C1 segment of cervical spinal cord (tissue), 14 donors: ENCODE results near the gene ARID1B.

ENCODE experiments used
- DNase-seq, 14 donors: peaks; one replicate each; lab custom pipeline; 2025; lab: John Stamatoyannopoulos, UW

The ARID1B gene

DNA sequence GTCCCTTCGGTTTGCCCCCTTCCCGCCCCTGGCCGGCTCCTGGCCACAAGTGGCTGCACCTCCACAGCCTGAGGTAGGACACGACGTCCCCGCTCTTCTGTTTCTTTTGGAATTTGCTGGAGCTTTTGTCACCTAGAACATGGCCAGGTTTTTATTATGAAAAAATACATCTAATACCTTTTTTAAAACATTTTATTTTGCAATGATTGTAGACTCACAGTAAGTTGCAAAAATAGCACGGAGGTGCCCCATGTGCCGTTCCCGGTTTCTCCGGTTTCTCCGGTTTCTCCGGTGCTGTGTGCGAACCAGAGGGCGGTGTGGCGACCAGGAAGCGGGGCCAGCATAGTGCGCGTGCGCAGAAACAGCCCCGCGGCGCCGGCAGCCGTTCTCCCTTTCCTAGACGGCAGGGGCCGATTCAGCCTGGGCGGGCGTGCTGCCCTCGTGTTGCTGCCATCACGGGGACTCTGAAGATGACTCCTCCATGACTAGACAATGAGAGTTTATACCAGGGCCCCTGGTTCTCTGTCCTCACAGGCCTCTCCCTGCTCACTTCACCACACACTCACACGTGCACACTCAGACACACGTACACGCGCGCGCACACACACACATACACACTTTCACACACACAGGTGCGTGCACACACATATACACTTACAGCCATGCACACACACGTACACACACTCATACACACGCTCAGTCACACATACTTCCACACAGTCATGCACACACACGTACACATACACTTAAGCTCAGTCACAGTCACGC, 444.1 kb downstream of the ARID1B start:
- DNase-seq = peak in 13 of 14 donors; percentile 12 to 74 (median 47)

DNA sequence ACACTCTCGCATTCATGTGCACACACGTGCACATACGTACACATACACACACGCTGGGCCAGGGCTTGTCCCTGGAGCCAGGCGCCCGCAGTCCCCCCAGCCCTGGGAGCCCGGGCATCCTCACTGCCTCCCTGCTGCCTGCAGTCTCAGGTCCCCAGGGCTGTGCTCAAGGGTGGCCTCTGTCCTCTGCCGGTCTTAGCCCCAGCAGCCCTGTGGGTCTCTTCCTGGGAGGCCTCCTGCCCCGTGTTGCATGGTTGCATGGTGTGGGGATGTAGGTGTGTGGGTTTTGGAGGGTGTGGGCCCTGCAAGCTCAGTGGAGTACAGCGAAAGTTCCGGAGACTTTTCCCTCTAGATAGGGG, 444.6 kb downstream of the ARID1B start:
- no peak for DNase-seq

DNA sequence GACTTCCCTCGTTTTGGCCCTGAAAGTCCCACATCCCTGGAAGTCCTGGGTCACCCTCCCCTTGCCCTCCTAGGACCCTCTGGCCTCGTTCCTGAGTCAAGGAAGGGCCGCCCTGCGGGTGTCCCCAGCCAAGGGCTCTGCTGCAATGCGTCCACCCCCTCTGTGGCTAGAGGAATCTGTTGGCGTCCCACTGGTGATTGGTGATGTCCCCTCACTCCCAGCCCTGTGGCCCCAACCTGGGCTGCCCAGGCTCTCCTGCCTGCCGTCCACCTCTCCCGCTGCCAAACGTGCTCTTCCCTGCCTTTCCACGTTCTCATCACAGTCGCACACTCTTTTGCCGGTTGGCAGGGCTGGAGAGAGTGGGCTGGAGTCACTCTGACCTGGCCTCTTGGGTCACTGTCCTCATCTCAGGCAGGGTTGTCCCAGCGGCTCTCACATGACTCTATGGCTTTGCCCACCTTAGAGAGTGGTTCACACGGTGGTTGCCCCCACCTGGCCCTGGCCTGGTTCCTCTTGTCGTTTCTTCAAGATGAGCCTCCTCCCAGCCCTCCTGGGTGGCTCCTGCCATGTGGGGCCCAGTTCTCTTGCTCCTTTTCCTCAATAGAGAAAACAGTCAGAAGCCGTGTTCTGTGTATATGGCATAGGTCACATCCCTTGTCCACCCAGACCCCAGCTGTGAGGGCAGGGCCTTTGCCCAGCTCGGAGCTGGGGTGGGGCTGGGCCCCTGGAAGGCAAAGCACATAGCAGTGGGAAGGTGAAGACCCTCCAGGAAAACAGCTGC, 445.2 kb downstream of the ARID1B start:
- DNase-seq = no peak

DNA sequence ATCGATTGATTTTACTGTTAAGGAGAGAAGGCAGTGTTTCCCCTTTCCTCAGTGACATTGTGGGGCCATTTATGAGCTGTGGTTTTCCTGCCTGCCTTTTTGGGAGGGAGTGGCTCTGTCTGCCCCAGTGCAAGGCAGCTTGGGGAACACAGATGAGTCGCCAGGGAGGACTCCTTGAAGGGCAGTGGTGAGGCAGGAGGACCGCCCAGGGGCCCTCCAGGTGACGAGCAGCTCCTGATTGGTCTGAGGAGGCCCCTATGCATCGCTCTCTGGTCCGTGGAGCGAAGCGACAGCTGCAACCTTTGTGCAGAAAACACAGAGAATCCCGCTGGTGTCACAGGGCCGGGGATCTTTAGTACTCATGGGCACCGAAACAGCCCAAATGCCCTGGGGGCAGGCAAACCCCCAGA, 445.8 kb downstream of the ARID1B start:
- no peak for DNase-seq

DNA sequence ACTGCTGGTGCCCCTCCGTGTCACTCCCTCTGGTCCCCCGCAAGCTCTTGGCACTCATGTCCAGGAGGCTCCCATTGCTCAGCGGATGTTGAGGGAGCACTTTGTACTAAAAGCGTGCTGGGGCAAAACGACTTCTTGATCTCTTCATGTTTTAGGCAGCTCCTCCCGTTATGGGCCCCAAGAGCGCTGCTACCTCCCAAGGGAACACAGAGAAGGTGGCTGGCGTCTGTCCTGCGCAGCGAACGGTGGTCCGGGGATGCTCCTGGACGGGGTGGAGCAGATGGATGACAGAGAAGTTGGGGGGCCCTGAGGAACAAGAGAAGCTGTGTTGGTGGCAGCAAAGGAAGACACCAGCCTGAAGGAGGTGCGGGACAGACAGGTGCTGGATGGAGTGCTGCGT, 446.3 kb downstream of the ARID1B start:
- no peak for DNase-seq

DNA sequence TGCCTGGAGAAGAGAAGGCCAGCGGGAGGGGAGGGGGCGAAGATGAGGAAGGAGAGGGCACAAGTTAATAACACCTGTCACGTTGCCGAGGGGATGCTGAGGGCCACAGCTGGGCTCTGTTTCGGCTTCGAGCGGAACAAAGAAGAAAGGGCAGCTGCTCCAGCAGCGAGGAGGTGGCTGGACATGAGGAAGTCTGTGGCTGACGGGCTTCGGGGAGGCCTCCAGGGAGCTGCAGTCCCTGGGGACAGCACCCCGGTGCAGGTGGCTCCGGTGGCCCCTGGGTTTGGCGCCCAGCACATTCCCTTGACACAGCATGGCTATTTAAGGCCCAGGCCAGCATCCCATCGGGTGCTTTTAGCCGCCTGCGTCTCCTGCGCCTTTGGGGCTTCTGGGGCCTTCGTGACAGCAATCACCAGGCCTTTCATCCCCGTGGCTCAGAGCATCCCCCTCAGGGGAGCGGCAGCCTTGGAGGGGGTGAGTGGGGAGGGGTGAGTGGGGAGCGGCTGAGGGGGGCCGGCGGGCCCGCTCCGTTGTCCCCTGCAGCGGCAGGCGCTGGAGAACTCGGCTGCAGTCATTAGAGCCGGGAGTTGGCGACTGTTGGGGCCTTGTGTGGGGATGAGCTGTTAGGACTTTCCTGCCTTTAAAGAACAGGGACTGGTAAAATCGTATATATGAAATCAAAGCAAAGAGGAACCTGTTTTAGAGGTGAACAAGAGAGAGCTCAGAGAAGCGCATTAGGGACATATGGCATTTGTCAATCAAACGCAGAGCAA, 447.2 kb downstream of the ARID1B start:
- DNase-seq = no peak

DNA sequence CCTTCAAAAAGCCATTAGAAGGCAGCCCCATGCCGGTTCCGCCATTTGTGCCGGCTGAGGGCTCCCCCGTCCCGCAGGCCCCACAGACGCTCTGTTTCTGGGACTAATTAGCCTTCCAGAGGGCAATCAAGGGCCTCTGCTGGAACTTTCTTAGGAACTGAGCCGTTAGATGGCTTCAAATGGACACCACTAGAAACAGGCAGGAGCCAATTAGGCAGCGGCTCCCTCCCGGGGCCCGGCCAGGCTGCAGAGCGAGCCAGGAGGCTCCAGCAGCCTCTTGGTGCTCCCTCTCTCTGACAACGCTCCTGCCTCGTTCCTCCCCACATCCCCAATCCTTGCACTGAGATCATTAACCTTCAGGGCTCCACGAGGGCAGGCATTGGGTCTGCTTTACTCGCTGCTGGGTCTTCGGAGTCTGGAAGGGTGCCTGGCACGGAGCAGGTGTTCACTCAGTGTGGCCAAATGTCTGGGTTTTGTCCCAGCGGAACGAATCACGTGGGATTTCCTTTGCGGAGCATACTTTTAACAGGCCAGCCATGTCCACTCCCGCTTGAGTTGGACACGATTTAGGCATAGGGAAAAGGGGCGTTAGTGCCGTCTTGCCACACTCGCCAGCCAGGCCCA, 447.9 kb downstream of the ARID1B start:
- DNase-seq = peak in 1 of 14 donors; percentile 49

DNA sequence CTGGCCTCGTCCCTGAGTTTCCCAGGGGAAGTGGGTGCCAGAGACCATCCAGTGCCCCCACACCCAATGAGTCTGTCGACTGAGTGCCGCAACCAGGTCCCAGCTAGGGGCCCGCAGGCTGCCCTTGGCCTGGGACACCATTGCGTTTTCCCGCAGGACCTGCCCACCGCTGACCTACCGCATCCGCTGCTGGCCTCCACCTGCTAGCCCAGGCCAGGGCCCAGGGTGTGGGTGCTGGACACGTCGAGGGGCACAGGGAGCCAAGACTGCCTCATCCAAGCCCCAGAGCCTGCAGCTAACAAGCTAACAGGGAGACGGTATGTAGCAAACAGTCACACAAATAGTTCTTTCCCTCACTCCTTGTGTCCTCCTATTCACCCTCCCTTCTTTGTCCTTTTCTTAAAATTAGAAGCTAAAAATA, 448.4 kb downstream of the ARID1B start:
- no peak for DNase-seq

DNA sequence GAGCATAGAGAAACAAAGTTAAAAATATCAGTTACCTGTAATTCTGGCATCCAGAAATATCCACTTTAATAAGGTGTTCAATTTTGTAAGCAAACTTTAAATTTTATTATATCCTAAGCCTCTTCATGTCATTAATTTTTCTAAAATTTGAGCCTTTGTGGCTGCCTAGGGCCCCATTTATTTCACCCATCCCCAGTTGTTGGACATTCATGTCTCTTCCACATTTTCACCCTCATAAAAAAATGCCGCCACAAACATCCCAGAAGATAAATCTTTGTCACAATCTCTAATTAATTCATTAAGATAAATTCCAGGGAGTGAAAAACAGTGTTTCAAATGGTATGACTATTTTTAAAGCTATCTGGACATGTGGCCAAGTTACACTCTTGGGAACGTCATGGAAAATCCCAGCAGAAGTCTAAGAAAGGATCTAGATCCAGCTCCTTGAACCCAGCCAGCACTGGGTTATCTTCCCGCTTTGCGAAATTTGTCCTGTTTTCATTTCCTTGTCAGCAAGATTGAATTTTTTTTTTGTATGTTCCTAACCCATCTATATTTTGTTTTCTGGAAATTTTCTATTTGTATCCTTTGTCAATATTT, 448.9 kb downstream of the ARID1B start:
- no peak for DNase-seq

DNA sequence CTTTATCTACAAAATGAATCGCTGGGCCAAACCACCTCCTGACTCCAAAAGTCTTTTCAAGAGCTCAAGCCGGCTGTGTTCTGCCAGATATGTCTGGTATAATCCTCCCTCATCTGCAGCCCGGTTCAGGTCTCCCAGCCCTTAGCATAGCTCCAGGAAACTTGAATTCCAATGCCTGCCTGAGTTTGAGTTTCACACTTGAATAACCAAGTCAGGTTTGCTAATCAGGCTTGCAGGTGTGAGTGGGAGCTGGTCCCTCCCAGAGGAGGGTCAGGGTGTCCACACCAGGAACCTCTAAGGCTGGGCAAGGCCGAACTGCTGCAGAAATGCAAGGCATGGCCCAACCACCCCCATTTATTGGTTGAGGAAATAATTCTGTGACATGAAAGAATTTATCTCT, 449.6 kb downstream of the ARID1B start:
- DNase-seq = no peak

DNA sequence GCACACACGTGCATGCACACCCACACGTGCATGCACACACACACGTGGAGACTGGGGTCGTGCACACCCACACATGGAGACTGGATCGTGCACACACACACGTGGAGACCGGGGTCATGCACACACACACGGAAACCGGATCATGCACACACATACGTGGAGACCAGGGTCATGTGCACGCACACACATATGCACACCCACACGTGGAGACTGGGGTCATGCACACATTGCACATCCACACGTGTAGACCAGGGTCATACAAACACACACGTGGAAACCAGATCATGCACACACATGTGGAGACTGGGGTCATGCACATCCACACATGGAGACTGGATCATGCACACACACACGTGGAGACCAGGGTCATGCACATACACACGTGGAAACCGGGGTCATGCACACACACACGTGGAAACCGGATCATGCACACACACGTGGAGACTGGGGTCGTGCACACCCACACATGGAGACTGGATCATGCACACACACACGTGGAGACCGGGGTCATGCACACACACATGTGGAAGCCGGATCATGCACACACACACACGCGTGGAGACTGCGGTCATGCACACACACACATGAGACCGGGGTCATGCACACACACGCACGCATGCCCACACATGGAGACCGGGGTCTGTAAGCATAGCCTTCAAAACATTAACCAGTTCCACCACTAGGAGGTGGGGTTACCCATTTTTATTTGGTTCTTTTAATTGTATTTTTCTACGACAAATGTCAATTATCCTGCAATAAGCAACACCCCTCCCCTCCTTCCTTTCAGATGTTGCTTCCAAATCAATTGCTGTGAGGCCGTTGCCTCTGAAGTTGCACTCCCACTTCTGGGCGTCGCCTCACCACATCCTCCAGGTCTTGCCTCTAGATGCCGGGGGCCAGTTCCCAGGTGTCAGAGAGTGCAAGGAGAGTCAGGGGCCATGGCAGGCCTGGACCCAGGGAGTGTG, 450.3 kb downstream of the ARID1B start:
- DNase-seq = no peak

DNA sequence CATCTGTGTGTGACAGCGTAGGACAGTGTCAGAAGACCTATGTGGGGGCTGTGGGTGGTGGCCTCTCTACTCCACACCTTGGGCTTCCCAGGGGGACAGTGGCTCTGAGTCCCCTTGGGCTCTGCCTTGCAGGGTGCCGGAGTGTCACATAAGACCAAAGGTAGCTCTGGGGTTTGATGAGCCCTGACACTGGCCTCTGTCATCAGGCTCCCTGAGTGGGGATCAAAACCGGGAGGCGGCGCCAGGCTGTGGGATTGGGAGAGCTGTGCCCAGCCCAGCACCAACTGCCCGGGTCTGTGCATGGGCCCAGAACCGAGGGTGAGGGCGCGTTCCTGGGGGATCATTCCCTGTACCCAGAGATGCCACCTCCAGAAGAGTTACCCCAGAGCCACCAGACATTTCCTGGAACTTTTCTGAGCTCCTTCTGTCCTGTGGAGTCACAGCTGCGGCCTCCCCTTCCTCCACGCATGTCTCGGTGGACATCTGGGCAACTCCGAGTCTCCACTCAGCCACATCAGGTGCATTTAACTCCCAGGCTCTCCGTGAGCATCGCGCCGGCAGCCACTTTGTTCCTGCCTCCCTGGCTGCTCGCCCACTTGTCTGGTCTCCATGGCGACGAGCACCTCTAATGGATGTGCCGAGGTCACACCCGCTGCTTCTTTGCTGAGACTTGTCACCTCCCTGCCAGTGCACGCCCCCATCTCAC, 451.4 kb downstream of the ARID1B start:
- peak in 1 of 14 donors; percentile 58 for DNase-seq

DNA sequence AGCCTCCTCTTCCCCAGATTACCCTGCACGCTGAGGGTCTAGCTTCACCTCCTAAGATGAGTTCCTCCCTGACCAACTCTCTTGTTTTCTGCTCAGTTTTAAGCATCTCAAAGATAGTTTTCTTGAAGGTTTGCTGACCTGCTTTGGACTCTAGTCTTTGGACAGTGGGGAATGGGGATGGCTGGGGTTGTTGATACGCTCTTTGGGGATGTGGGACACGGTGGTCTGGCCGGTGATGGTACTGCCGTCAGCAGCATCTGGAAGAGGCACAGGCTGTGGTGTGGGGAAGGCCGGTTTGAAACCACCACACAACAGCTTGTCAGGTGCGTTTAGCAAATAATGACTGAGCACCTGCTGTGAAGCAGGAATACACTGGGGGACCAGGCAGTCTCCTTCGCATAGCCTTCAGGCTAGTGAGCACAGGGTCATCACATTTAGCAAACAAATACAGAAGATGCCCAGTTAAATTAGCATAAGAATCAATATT, 452.0 kb downstream of the ARID1B start:
- no peak for DNase-seq

DNA sequence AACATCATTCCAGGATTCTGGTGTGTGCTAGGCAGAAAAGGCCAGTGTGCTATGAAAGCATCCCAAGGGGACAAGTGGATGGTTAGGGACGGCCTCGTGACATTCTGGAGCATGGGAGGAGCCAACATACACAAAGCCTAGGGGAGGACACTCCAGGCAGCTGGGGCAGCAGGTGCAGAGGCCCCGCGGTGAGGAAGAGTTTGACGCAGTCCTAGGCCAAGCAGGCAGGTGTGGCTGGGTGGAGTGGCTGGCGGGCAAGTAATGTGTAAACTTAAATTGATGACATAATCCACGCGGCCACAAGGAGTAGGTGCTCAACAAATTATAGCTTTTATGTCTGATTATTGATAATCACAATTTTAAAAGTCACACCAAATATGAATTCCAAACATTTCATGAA, 452.5 kb downstream of the ARID1B start:
- no peak for DNase-seq

DNA sequence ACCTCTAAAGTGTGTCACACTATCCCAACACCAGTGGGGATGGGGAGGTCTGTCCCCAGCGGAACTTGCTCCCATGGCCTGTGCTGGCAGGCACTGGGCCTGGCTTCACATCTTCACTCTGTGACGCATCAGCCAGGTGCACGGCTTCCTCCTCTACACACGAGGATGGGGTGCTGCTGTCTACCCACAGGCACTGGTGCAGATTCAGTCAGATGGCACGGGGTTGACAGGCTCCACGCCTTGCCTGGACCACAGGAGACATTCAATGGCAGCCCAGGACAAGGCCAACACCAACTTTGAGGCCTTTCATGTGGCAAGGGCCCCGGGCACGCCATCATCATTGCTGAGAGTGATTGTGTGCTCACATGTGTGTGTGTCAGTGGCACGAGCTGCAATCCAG, 453.7 kb downstream of the ARID1B start:
- DNase-seq = no peak

DNA sequence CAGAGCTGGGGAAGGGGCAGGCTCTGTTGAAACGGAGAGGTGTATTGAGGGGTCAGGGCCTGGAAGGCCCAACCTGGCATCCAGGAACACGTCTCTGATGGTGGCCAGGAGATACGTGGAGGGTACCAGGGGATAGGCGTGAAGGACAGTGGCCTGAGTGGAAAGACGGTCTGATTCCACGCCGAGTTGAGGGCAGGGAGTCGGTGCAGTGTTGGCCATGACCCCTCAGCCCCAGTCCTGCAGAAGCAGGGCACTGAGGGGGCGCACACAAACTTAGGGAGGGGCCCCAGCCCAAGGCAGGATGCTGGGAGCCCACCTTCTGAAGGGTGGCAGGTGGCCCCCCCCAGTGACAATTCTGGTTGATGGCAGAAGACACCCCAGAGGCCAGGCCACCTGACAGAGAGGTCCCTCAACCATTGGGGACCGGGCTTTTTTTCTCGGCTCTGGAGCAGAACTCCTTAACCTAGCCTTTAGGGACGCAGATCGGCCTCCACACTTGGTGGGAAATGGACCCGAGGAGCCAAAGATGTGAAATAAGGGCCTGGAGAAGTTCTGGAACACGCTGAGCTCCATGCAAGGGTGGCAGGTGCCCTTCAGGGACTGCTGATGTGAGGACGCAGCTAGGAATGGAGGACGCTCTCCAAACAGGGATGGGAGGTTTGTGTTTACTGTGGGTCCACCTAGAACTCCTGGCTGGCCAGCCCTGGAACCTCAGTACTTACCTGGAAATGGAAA, 455.1 kb downstream of the ARID1B start:
- DNase-seq = no peak

DNA sequence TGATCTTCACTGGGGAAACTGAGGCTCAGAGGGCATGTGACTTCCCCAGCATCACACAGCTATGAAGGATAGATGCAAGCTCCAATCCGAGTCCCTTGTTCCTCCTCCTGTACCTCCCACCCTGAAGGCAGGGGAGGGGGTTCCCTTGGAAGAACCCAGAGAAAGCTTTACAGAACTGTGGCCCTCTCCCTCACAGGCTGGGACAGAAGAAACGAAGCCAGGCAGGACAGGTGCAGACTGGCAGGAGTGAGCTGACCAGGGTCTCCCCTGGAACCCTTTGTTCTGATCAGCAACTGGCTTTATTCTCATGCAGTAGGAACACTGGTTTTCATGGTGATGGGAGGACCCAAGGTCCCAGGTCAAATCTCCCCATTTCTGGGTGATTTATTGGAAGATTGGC, 456.0 kb downstream of the ARID1B start:
- DNase-seq = no peak

DNA sequence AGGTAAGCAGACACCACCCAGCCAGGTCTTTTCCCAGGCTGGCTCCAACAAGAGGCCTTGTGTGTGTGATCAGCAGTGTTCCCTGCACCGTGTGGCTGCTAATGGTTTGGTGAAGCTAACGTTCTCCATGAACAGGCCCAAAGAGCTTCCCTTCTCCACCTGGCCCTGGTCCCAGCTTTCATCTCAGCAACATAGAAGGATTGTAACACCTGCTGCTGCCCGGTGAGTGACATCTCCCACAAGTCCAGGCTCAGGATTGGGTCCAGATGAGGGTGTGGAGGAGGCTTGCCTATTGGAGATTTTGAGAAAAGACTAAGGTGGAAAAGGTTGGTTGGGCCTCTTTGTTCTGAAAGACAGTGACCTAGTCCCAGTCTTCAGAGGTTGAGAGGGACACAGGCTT, 456.5 kb downstream of the ARID1B start:
- no peak for DNase-seq

DNA sequence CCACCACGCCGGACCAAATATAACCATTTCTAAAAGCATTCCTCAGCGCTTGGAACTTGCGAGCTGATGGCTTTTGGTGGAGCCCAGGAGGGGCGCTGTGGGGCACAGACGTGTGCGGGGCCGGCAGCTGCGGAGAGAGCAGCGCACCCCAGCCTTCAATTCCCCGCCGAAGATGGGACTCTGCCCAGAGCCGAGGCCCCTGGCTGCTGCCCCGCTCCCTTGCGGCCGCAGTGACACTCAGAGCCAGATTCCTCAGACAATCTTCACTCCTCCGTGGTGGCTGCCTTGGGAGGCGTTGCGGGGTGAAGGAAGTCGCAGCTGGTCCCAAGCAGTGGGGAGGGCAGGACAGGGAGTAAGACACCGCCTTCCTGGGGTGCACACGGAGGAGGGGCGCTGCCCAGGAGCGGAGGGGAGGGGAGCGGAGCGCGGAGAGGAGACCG, 458.4 kb downstream of the ARID1B start:
- peak in 7 of 14 donors; percentile 14 to 71 (median 35) for DNase-seq
